Measurements from ENCODE around the gene PRLHR.

Gene PRLHR

GRCh38 chr10:118570591-118570990 lies 24.9 kb downstream of the PRLHR start:
- H3K27ac ChIP-seq (ENCODE audit: low read depth, low read length): no peak overlapping the region
- no peak overlapping the region for H3K4me3 ChIP-seq (ENCODE audit: low read length)
- 96% methylated on average over 3 of the region's 5 CpGs for WGBS
- no peaks in the 10 kb centered on the region for H3K4me1 ChIP-seq (ENCODE audit: insufficient read depth, low read length)
- H3K36me3 ChIP-seq (ENCODE audit: insufficient read depth, low read length): no peaks in the 10 kb centered on the region
- H3K9me3 ChIP-seq (ENCODE audit: insufficient read depth, low read depth, low read length): no peaks in the 10 kb centered on the region
- H3K27me3 ChIP-seq (ENCODE audit: insufficient read depth, low read length): no peaks in the 10 kb centered on the region
- H3K9ac ChIP-seq (ENCODE audit: low read depth, low read length): no peak overlapping the region

GRCh38 chr10:118569882-118570252 lies 25.6 kb downstream of the PRLHR start:
- Histone ChIP-seq H3K27me3 (ENCODE audit: insufficient read depth, low read length) (no peaks in the 10 kb centered on the region), H3K9ac (ENCODE audit: low read depth, low read length) (no peak overlapping the region), H3K36me3 (ENCODE audit: insufficient read depth, low read length) (no peaks in the 10 kb centered on the region), H3K4me3 (ENCODE audit: low read length) (no peak overlapping the region), H3K9me3 (ENCODE audit: insufficient read depth, low read depth, low read length) (no peaks in the 10 kb centered on the region), H3K27ac (ENCODE audit: low read depth, low read length) (no peak overlapping the region), H3K4me1 (ENCODE audit: insufficient read depth, low read length) (0 out of 2 replicates have a peak, but pooled peaks cover 2% of the 10 kb centered on the region)
- 93% methylated on average over 3 of the region's 3 CpGs for WGBS

- Histone ChIP-seq H3K36me3 (ENCODE audit: insufficient read depth, low read length) (no peaks in the 10 kb centered on the region), H3K4me1 (ENCODE audit: insufficient read depth, low read length) (0 out of 2 replicates have a peak, but pooled peaks cover 7% of the 10 kb centered on the region), H3K27ac (ENCODE audit: low read depth, low read length) (no peak overlapping the region), H3K9ac (ENCODE audit: low read depth, low read length) (no peak overlapping the region), H3K9me3 (ENCODE audit: insufficient read depth, low read depth, low read length) (no peaks in the 10 kb centered on the region), H3K4me3 (ENCODE audit: low read length) (no peak overlapping the region), H3K27me3 (ENCODE audit: insufficient read depth, low read length) (no peaks in the 10 kb centered on the region)
- WGBS: 94% methylated on average over 8 of the region's 8 CpGs
Observed at GRCh38 chr10:118569241-118569881, 26.1 kb downstream of the PRLHR start.

GRCh38 chr10:118568327-118568848 lies 27.1 kb downstream of the PRLHR start:
- Histone ChIP-seq H3K4me1 (ENCODE audit: insufficient read depth, low read length) (0 out of 2 replicates have a peak, but pooled peaks cover 7% of the 10 kb centered on the region), H3K27ac (ENCODE audit: low read depth, low read length) (no peak overlapping the region), H3K27me3 (ENCODE audit: insufficient read depth, low read length) (no peaks in the 10 kb centered on the region), H3K4me3 (ENCODE audit: low read length) (no peak overlapping the region), H3K9me3 (ENCODE audit: insufficient read depth, low read depth, low read length) (no peaks in the 10 kb centered on the region), H3K36me3 (ENCODE audit: insufficient read depth, low read length) (no peaks in the 10 kb centered on the region), H3K9ac (ENCODE audit: low read depth, low read length) (no peak overlapping the region)
- WGBS: 61% methylated on average over 6 of the region's 10 CpGs

- H3K27me3 ChIP-seq (ENCODE audit: insufficient read depth, low read length): no peaks in the 10 kb centered on the region
- H3K4me3 ChIP-seq (ENCODE audit: low read length): no peak overlapping the region
- 0 out of 2 replicates have a peak, but pooled peaks cover 7% of the 10 kb centered on the region for H3K4me1 ChIP-seq (ENCODE audit: insufficient read depth, low read length)
- H3K9ac ChIP-seq (ENCODE audit: low read depth, low read length): no peak overlapping the region
- H3K27ac ChIP-seq (ENCODE audit: low read depth, low read length): no peak overlapping the region
- H3K9me3 ChIP-seq (ENCODE audit: insufficient read depth, low read depth, low read length): no peaks in the 10 kb centered on the region
- no peaks in the 10 kb centered on the region for H3K36me3 ChIP-seq (ENCODE audit: insufficient read depth, low read length)
- 83% methylated on average over 11 of the region's 11 CpGs for WGBS
Observed at GRCh38 chr10:118567701-118568248, 27.7 kb downstream of the PRLHR start.

GRCh38 chr10:118566911-118567310 lies 28.5 kb downstream of the PRLHR start:
- 91% methylated on average over 8 of the region's 8 CpGs for WGBS
- Histone ChIP-seq H3K4me1 (ENCODE audit: insufficient read depth, low read length) (0 out of 2 replicates have a peak, but pooled peaks cover 7% of the 10 kb centered on the region), H3K27ac (ENCODE audit: low read depth, low read length) (no peak overlapping the region), H3K36me3 (ENCODE audit: insufficient read depth, low read length) (no peaks in the 10 kb centered on the region), H3K27me3 (ENCODE audit: insufficient read depth, low read length) (no peaks in the 10 kb centered on the region), H3K9ac (ENCODE audit: low read depth, low read length) (no peak overlapping the region), H3K9me3 (ENCODE audit: insufficient read depth, low read depth, low read length) (peaks cover 2% of the 10 kb centered on the region; the same call in 1 of the 2 replicates), H3K4me3 (ENCODE audit: low read length) (no peak overlapping the region)

- 88% methylated on average over 12 of the region's 12 CpGs for WGBS
- Histone ChIP-seq H3K4me1 (ENCODE audit: insufficient read depth, low read length) (0 out of 2 replicates have a peak, but pooled peaks cover 7% of the 10 kb centered on the region), H3K4me3 (ENCODE audit: low read length) (no peak overlapping the region), H3K27ac (ENCODE audit: low read depth, low read length) (no peak overlapping the region), H3K36me3 (ENCODE audit: insufficient read depth, low read length) (no peaks in the 10 kb centered on the region), H3K27me3 (ENCODE audit: insufficient read depth, low read length) (no peaks in the 10 kb centered on the region), H3K9ac (ENCODE audit: low read depth, low read length) (no peak overlapping the region), H3K9me3 (ENCODE audit: insufficient read depth, low read depth, low read length) (peaks cover 3% of the 10 kb centered on the region; the same call in 1 of the 2 replicates)
Observed at GRCh38 chr10:118565301-118566075, 30.0 kb downstream of the PRLHR start.

- Histone ChIP-seq H3K27me3 (ENCODE audit: insufficient read depth, low read length) (no peaks in the 10 kb centered on the region), H3K4me3 (ENCODE audit: low read length) (no peak overlapping the region), H3K36me3 (ENCODE audit: insufficient read depth, low read length) (no peaks in the 10 kb centered on the region), H3K27ac (ENCODE audit: low read depth, low read length) (no peak overlapping the region), H3K4me1 (ENCODE audit: insufficient read depth, low read length) (peaks cover 8% of the 10 kb centered on the region; the same call in 1 of the 2 replicates), H3K9me3 (ENCODE audit: insufficient read depth, low read depth, low read length) (peaks cover 3% of the 10 kb centered on the region; the same call in 1 of the 2 replicates), H3K9ac (ENCODE audit: low read depth, low read length) (no peak overlapping the region)
- 44% methylated on average over 6 of the region's 6 CpGs for WGBS
Observed at GRCh38 chr10:118564652-118565051, 30.8 kb downstream of the PRLHR start.

GRCh38 chr10:118564114-118564513 lies 31.3 kb downstream of the PRLHR start:
- H3K9ac ChIP-seq (ENCODE audit: low read depth, low read length): no peak overlapping the region
- no peak overlapping the region for H3K4me3 ChIP-seq (ENCODE audit: low read length)
- no peak overlapping the region for H3K27ac ChIP-seq (ENCODE audit: low read depth, low read length)
- WGBS: 90% methylated on average over 2 of the region's 3 CpGs
- H3K9me3 ChIP-seq (ENCODE audit: insufficient read depth, low read depth, low read length): peaks cover 3% of the 10 kb centered on the region; the same call in 1 of the 2 replicates
- H3K27me3 ChIP-seq (ENCODE audit: insufficient read depth, low read length): no peaks in the 10 kb centered on the region
- H3K36me3 ChIP-seq (ENCODE audit: insufficient read depth, low read length): no peaks in the 10 kb centered on the region
- H3K4me1 ChIP-seq (ENCODE audit: insufficient read depth, low read length): peaks cover 13% of the 10 kb centered on the region

GRCh38 chr10:118563373-118563890 lies 32.0 kb downstream of the PRLHR start:
- peaks cover 3% of the 10 kb centered on the region; the same call in 1 of the 2 replicates for H3K9me3 ChIP-seq (ENCODE audit: insufficient read depth, low read depth, low read length)
- no peak overlapping the region for H3K27ac ChIP-seq (ENCODE audit: low read depth, low read length)
- no peaks in the 10 kb centered on the region for H3K27me3 ChIP-seq (ENCODE audit: insufficient read depth, low read length)
- H3K4me3 ChIP-seq (ENCODE audit: low read length): no peak overlapping the region
- no peaks in the 10 kb centered on the region for H3K36me3 ChIP-seq (ENCODE audit: insufficient read depth, low read length)
- peaks cover 20% of the 10 kb centered on the region for H3K4me1 ChIP-seq (ENCODE audit: insufficient read depth, low read length)
- no peak overlapping the region for H3K9ac ChIP-seq (ENCODE audit: low read depth, low read length)
- 96% methylated on average over 3 of the region's 3 CpGs for WGBS

- H3K27ac ChIP-seq (ENCODE audit: low read depth, low read length): no peak overlapping the region
- no peaks in the 10 kb centered on the region for H3K36me3 ChIP-seq (ENCODE audit: insufficient read depth, low read length)
- no peak overlapping the region for H3K9ac ChIP-seq (ENCODE audit: low read depth, low read length)
- peaks cover 26% of the 10 kb centered on the region for H3K4me1 ChIP-seq (ENCODE audit: insufficient read depth, low read length)
- H3K4me3 ChIP-seq (ENCODE audit: low read length): no peak overlapping the region
- H3K27me3 ChIP-seq (ENCODE audit: insufficient read depth, low read length): no peaks in the 10 kb centered on the region
- H3K9me3 ChIP-seq (ENCODE audit: insufficient read depth, low read depth, low read length): peaks cover 3% of the 10 kb centered on the region; the same call in 1 of the 2 replicates
- no CpG with 5 or more reads among the region's 1 CpG for WGBS
Observed at GRCh38 chr10:118562851-118563250, 32.6 kb downstream of the PRLHR start.

Measured in HUES64 (cell line).